ENCODE data around the gene RFX4.

GRCh38 chr12:106743270-106743988 is 160.6 kb downstream of the RFX4 start:
- TF ChIP-seq, protein P1, sequence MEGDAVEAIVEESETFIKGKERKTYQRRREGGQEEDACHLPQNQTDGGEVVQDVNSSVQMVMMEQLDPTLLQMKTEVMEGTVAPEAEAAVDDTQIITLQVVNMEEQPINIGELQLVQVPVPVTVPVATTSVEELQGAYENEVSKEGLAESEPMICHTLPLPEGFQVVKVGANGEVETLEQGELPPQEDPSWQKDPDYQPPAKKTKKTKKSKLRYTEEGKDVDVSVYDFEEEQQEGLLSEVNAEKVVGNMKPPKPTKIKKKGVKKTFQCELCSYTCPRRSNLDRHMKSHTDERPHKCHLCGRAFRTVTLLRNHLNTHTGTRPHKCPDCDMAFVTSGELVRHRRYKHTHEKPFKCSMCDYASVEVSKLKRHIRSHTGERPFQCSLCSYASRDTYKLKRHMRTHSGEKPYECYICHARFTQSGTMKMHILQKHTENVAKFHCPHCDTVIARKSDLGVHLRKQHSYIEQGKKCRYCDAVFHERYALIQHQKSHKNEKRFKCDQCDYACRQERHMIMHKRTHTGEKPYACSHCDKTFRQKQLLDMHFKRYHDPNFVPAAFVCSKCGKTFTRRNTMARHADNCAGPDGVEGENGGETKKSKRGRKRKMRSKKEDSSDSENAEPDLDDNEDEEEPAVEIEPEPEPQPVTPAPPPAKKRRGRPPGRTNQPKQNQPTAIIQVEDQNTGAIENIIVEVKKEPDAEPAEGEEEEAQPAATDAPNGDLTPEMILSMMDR (IDR thresholded peaks at IDR 0.05) = no peak
- no peak for TF ChIP-seq REST (IDR thresholded peaks at IDR 0.05; ENCODE audit: insufficient read depth in 1 of 2, low read depth in 2 of 2, low read length in 1 of 2)

All from Panc1 (cell line).